GM23338 (cell line): ENCODE results near the gene NDRG2.

Experiments
- CTCF ChIP-seq, 2 experiments: fragments of 200-600 bp in 1 of 2; sonication (generic) in 1 of 2; conservative IDR thresholded peaks; 2 replicates each; pipeline versions ENCODE4 v1.5.1 to v1.6.1; 2016 to 2017; ENCODE audit warnings: antibody characterized with exemption in 2 of 2, low read depth in 2 of 2, mild to moderate bottlenecking in 2 of 2, moderate library complexity in 1 of 2
- EZH2phosphoT487 ChIP-seq: fragments of 200-600 bp; sonication (generic); IDR thresholded peaks from one replicate; pipeline ENCODE4 v1.8.1; 2018; ENCODE audit warnings: antibody characterized with exemption; ENCODE audit not compliant: unreplicated experiment
- STAT1 ChIP-seq: IDR thresholded peaks from one replicate; pipeline ENCODE4 v1.6.1; 2016; ENCODE audit warnings: antibody characterized with exemption; ENCODE audit not compliant: unreplicated experiment

- no peak for TF ChIP-seq CTCF (conservative IDR thresholded peaks at IDR 0.05; ENCODE audit: low read depth in 2 of 2)
- TF ChIP-seq EZH2phosphoT487: no peak
- no peak for TF ChIP-seq STAT1
Measured at GRCh38 chr14:21054768-21055145, 29.9 kb upstream of the NDRG2 start.
